A673 (cell line): ENCODE measurements around the gene PHYH.

Experiments
- EZH2 ChIP-seq: fragments of 200-600 bp; sonication (generic); IDR thresholded peaks from 2 replicates; pipeline ENCODE4 v1.6.1; 2017; ENCODE audit warnings: borderline replicate concordance, low read depth, mild to moderate bottlenecking, mixed read lengths, antibody characterized with exemption, low read length; ENCODE audit not compliant: poor library complexity, severe bottlenecking
- TF ChIP-seq, protein P1 (sequence below): fragments of 300-800, 200-600 bp; sonication (generic); conservative IDR thresholded peaks from 2 replicates; pipeline ENCODE4 v1.5.1; 2017; ENCODE audit warnings: low read depth, mild to moderate bottlenecking, antibody characterized with exemption, low read length, moderate library complexity, mixed read lengths

DNA sequence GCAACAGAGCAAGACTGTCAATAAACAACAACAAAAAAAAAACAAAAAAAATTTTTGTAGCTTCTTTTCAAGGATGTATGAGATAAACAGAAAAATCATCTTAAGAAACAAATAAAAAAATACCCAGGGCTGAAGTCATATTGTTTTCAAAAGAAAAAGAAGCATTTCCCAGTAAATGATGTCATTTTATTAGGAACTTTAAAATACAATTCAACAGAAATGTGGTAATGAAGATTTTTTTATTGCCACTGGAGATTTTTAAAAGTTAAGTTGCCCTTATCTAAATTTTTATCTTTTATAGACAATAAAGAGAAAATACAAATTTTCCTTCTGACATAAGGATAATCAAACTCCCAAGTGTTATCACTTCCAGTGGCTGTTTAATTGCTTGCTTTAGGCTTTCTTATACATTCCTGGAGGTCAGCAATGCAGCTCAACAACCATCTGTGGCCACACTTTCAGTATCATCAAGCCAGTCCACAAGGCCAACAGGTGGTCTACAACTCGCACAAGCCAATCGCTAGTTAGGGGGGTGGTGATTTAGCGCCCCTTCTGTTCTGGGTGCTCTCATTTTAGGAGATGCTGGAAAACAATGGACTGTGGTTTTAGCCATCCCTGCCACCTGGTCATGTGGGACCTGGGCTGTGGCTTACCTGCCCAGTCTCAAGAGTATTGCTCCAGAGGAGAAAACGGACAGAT lies 37.4 kb upstream of the PHYH start:
- TF ChIP-seq, protein P1, sequence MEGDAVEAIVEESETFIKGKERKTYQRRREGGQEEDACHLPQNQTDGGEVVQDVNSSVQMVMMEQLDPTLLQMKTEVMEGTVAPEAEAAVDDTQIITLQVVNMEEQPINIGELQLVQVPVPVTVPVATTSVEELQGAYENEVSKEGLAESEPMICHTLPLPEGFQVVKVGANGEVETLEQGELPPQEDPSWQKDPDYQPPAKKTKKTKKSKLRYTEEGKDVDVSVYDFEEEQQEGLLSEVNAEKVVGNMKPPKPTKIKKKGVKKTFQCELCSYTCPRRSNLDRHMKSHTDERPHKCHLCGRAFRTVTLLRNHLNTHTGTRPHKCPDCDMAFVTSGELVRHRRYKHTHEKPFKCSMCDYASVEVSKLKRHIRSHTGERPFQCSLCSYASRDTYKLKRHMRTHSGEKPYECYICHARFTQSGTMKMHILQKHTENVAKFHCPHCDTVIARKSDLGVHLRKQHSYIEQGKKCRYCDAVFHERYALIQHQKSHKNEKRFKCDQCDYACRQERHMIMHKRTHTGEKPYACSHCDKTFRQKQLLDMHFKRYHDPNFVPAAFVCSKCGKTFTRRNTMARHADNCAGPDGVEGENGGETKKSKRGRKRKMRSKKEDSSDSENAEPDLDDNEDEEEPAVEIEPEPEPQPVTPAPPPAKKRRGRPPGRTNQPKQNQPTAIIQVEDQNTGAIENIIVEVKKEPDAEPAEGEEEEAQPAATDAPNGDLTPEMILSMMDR: no peak
- no peak for TF ChIP-seq EZH2
